GM18870 (cell line): ENCODE results near the gene APC.

Experiments used
- ATAC-seq: cut with Tn5 transposase; IDR thresholded peaks from one replicate; pipeline ENCODE4 v1.9.1; 2021; ENCODE audit warnings: moderate library complexity; ENCODE audit not compliant: unreplicated experiment

The APC gene

DNA sequence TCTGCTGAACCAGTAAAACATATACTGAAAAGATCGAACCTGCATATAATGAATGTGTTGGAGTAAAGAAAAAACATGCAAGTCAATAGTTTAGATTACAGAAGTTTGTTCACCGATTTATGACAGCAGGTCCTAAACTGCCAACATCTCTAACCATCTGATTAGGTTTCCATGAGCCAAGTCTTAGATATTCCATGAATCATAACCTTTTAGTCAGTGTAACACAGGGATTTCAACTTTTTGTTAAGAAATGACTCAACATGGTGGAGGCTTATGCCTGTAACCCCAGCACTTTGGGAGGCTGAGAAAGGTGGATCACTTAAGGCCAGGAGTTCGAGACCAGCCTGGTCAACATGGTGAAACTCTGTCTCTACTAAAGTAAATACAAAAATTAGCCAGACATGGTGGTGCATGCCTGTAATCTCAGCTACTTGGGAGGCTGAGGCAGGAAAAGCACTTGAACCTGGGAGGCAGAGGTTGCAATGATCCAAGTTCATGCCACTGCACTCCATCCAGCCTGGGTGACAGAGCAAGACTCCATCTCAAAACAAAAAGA lies 38.7 kb downstream of the APC start:
- ATAC-seq, result no peak

- ATAC-seq, result no peak
Observed at GRCh38 chr5:112779531-112779930, 41.8 kb downstream of the APC start.

DNA sequence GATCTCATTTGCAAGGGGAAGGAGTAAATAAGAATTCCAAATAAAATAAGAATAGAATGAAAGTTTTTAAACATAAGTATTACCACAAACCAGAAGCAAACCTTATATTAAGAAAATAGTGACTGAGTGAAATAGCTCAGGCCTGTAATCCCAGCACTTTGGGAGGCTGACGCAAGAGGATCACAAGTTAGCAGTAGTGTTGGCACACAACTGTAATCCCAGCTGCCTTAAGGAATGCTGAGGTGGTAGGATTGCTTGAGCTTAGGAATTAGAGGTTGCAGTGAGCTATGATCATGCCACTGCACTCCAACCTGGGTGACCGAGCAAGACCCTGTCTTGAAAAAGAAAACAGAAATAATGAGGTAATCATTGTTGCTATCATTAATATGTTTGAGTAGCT lies 47.0 kb downstream of the APC start:
- no peak for ATAC-seq

DNA sequence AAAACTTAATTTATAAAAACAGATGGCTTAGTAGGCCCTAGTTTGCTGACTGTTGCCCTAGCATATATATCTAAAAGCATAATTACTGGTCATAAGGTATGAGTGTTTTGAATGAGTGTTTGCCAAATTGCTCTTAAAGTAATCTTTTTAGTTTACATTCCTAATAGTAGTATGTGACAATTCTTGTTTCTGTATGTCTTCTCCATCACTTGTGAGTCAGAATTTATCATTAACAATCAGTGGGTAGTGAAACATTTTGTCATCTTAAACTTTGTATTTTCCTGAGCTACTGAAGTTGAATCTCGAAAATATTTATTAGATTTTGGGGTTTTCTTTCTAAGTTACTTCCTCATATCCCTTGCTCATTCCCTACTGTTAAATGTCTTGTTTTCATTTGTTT lies 49.6 kb downstream of the APC start:
- no peak for ATAC-seq

DNA sequence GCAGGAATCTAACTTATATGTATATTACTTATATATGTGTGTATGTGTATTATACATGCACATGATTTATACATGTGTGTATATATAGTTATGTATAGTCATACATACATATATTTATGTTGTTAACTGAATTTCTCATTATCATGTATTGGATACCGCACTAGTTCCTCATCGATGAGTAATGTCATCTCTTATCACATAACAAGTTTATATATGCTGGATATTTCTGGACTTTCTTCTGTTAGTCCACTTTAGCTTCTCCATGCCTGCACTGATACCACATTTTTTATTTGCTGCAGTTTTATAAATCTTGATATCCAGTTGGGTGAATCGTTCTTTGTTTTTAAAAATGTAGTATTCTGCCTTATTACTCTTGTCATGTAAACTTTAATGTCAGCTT lies 50.2 kb downstream of the APC start:
- ATAC-seq, result no peak

GRCh38 chr5:112793201-112793600 lies 55.5 kb downstream of the APC start:
- no peak for ATAC-seq

DNA sequence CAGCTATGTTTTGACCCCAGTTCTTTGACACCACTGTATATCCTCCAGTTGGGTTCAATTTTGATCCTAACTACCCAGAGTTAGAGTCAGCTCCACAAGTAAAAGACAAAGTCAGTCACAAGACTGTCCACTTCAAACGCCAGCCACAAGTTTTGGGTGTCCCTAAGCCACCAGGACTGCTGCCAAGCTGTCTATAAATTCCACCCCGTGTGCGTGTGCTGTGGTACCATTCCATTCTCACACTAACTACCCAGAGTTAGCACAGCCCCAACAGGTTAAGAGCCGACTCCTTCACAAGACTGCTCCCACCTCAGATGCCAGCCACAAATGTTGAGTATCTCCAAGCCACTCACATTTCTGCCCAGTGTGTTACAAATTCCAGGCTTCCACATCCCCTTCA lies 56.7 kb downstream of the APC start:
- no peak for ATAC-seq

DNA sequence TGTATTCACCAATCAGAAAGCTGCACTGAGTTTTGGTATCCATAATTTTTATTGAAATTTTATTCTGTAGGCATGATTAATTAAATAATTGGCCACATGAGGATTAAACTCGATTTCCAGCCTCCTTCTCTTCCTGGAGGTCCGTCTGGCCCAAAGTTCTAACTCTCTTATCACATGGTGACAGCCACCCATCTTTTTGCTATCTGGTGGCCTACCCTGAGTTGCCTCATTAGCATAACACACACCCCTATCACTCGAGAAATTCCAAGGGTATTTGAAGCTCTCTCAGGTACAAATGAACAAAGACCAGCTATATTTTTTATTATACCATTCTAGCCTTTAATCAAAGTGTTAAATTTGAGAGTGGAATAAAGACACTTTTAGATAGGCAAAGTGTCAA lies 57.7 kb downstream of the APC start:
- no peak for ATAC-seq

- no peak for ATAC-seq
Observed at GRCh38 chr5:112795944-112796678, 58.4 kb downstream of the APC start.

DNA sequence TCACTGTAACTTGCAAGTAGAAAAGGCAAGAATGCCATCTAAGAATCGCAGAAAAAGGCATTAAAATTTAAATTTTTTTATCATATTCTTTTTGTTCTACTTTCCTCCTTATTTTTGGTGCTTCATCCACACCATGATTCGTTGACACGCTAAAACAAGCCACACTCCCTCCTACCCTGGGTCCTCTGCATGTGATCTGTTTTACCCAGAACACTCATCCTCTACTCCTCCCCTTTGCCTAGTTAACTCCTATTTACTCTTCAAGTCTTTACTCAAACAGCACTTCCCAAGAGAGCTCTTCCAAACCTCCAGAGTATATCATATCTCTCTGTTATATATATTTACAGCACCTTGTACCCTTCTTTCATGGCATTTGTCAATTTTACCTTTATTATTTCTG lies 62.0 kb downstream of the APC start:
- no peak for ATAC-seq

GRCh38 chr5:112800891-112801290 lies 63.2 kb downstream of the APC start:
- no peak for ATAC-seq

DNA sequence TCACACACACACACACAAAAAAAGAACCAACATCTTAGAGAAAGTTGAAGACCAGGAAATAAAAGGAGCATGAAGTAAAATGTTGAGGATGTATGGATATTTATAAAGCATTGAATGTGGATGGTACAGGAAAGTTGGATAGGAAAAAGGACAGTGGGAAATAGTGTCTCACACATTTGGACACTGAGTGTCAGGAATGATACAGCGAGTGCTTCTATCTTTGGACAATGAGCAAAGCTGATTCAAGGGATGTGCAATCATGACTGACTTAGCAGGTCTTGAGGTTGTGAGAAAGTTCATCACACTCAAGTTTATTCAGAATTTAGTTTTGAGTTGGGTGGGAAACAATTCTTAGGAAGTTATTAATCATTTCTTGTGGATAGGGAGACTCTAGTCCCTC lies 73.3 kb downstream of the APC start:
- no peak for ATAC-seq

GRCh38 chr5:112812549-112812948 lies 74.9 kb downstream of the APC start:
- ATAC-seq, result no peak

GRCh38 chr5:112820246-112820645 lies 82.6 kb downstream of the APC start:
- no peak for ATAC-seq

DNA sequence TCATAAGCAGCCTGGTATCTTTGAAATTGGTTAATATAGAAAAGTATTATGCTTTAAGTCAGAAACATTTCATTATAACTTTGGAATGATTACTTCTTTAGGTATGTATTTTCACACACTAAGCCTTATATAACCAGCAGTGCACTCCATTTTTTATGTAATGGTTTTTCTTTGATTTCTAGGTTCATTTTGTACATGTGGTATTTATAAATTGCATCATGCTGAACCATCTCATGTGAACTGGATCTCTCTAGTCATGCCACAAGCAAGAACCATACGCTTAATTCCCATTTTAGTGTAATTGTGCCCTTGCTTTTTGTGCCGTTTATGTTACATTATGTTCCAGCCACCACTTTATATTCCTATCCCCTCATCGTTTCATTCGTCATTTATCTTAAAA lies 84.8 kb downstream of the APC start:
- no peak for ATAC-seq

- no peak for ATAC-seq
Observed at GRCh38 chr5:112823181-112823580, 85.5 kb downstream of the APC start.

- ATAC-seq, result no peak
Observed at GRCh38 chr5:112823656-112824055, 86.0 kb downstream of the APC start.

GRCh38 chr5:112824197-112824596 lies 86.5 kb downstream of the APC start:
- no peak for ATAC-seq

DNA sequence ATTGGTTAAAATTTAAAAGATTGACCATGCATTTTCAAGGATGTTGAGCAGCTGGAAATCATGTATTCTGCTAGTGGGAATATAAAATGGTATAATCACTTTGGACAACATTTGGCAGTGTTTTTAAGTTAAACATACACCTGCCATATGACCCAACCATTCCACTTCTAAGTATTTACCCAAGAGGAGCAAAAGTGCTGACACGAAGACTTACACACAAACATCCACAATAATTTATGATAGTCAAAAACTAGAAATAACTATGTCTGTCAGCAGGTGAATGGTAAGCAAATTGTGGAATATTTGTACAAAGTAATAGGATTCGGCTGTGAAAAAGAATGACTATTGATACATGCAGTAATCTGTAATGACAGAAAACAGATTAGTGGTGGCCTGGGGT lies 92.7 kb downstream of the APC start:
- no peak for ATAC-seq

- no peak for ATAC-seq
Observed at GRCh38 chr5:112833971-112834370, 96.3 kb downstream of the APC start.

GRCh38 chr5:112844489-112844888 lies 106.8 kb downstream of the APC start:
- no peak for ATAC-seq

DNA sequence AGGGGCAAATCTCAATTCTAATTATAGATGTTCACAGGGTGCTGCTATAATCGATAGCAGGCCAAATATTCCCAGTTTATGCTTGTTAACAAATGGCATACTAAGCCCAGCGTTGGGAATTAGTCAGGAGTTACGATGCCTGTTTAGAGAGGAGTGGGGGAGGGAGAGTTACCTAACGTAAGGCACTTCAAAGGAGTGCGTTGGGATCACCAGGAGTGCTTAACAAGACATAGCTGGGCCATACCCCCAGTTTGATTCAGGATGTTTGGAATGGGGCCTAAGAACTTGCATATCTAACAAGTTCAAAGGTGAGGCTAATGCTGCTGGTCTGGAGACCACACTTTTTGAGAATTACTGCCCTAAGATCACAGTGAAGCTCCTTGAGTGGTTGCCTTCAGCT lies 108.9 kb downstream of the APC start:
- no peak for ATAC-seq

- no peak for ATAC-seq
Observed at GRCh38 chr5:112847306-112847705, 109.6 kb downstream of the APC start.
